ENCODE data around the gene STARD13. TPM values are rescaled to one million over a fixed set of nuclear protein-coding genes. Genes with fewer than 3 reads are reported as not detected.

STARD13 gene
- total RNA-seq, 1 experiment from 2014 or later, result 26.6 TPM

DNA sequence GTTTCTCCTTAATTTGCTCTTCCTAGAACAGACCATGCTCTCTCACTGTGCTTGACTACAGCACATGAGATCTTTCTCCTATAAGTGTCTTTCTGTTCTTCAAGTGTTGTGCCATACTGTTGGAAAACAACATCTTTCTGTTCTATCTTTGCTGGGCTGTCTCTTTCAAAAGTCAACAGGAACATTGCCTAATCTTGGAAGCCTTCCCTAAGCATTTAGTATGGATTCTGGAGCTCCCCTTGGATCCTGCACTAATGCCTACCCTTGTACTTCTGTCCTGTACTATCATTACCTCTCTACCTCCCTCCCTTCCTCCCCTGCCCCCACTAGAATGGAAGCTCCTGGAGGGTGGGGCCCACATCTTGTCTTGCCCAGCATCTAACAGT lies 26.8 kb downstream of the STARD13 start:
- ATAC-seq (no peak), DNase-seq (no peak)
- no peak overlapping the region for H2AFZ ChIP-seq (ENCODE audit: low read length)
- H3K9me2 ChIP-seq (replicated peaks; ENCODE audit: low read length), result no peaks in the 10 kb centered on the region
- no TSS peak for BruUV-seq (replicated peaks)
- H3K27me3 ChIP-seq (ENCODE audit: low read length), result no peaks in the 10 kb centered on the region
- no peak overlapping the region for H3K4me2 ChIP-seq (ENCODE audit: low read length)
- POLR2A ChIA-PET (ENCODE audit: unreplicated experiment), result no interaction called here
- H3F3A ChIP-seq (ENCODE audit: low read length, unreplicated experiment), result no peaks in the 10 kb centered on the region
- intact Hi-C loops (cut with micrococcal nuclease), result no loop called here
- no peak overlapping the region for H3K4me3 ChIP-seq (ENCODE audit: low read length)
- H3K27ac ChIP-seq (ENCODE audit: low read length), result no peak overlapping the region
- no peaks in the 10 kb centered on the region for H3K36me3 ChIP-seq (ENCODE audit: low read depth, low read length)
- H3K79me2 ChIP-seq (ENCODE audit: low read length), result peaks cover 93% of the 10 kb centered on the region
- no peaks in the 10 kb centered on the region for H4K20me1 ChIP-seq (ENCODE audit: low read length)
- no peaks in the 10 kb centered on the region for H3K9me3 ChIP-seq (ENCODE audit: low read length)
- no peak for TF ChIP-seq CTCF (conservative IDR thresholded peaks at IDR 0.05; ENCODE audit: low read depth, low read length)
- no peak overlapping the region for H3K9ac ChIP-seq (ENCODE audit: low read length)
- H3K4me1 ChIP-seq (ENCODE audit: insufficient read depth, low read length), result peaks cover 28% of the 10 kb centered on the region
- CTCF ChIA-PET, result no interaction called here

- Histone ChIP-seq H3K79me2 (ENCODE audit: low read length) (peaks cover 93% of the 10 kb centered on the region), H4K20me1 (ENCODE audit: low read length) (no peaks in the 10 kb centered on the region), H3K4me1 (ENCODE audit: insufficient read depth, low read length) (peaks cover 21% of the 10 kb centered on the region), H3K27me3 (ENCODE audit: low read length) (no peaks in the 10 kb centered on the region), H3K9me3 (ENCODE audit: low read length) (no peaks in the 10 kb centered on the region), H3K9me2 (replicated peaks; ENCODE audit: low read length) (no peaks in the 10 kb centered on the region), H3K9ac (ENCODE audit: low read length) (no peak overlapping the region), H3K4me3 (ENCODE audit: low read length) (no peak overlapping the region), H3K36me3 (ENCODE audit: low read depth, low read length) (no peaks in the 10 kb centered on the region), H3K4me2 (ENCODE audit: low read length) (no peak overlapping the region), H3K27ac (ENCODE audit: low read length) (no peak overlapping the region), H2AFZ (ENCODE audit: low read length) (no peak overlapping the region), H3F3A (ENCODE audit: low read length, unreplicated experiment) (no peaks in the 10 kb centered on the region)
- no peak for TF ChIP-seq EZH2phosphoT487 (IDR thresholded peaks at IDR 0.05; ENCODE audit: borderline replicate concordance, low read length)
- TF ChIP-seq EZH2 (IDR thresholded peaks at IDR 0.05; ENCODE audit: low read length, unreplicated experiment), result no peak
- no peak for TF ChIP-seq CTCF (conservative IDR thresholded peaks at IDR 0.05; ENCODE audit: low read depth, low read length)
- POLR2A ChIA-PET (ENCODE audit: unreplicated experiment), result no interaction called here
- ATAC-seq (no peak), DNase-seq (no peak)
- intact Hi-C loops (cut with micrococcal nuclease), result no loop called here
- CTCF ChIA-PET, result no interaction called here
- no TSS peak for BruUV-seq (replicated peaks)
Observed at GRCh38 chr13:33257841-33258807, 27.4 kb downstream of the STARD13 start.

DNA sequence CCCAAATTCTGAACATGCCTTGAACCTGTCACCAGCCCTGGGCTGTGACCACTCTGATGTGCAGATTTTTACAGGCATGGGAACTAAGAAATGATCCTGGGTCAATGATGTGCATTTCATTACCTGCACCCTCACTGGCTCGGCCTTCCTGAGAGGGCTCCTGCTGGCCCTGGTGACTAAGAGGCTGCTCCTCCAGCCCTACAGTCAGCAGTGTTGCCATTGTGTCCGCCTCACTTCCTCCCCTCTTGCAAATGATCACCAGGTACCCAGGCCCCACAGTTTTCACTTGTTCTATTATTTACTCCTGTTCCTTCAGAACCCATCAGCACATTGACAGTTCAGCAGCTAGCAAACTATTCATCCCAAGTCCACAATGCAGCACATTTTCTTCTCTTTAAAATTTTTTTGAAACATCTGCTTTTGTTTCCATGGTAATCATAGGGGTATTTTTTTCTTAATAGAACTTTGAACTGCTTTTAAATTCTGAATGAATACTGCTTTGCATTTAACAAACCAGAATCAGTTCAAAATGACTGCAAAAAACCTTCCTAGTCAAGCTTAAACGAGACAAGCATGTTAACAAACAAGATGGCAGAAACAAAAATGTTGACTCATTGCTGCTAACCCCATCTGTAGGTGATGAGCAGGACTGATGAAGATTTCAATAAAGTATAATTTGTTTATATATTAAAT lies 29.3 kb downstream of the STARD13 start:
- POLR2A ChIA-PET (ENCODE audit: unreplicated experiment), result no interaction called here
- ATAC-seq (no peak), DNase-seq (no peak)
- TF ChIP-seq CTCF (conservative IDR thresholded peaks at IDR 0.05; ENCODE audit: low read depth, low read length), result no peak
- no peak for TF ChIP-seq EZH2 (IDR thresholded peaks at IDR 0.05; ENCODE audit: low read length, unreplicated experiment)
- no peak for TF ChIP-seq EZH2phosphoT487 (IDR thresholded peaks at IDR 0.05; ENCODE audit: borderline replicate concordance, low read length)
- Histone ChIP-seq H3K9me2 (replicated peaks; ENCODE audit: low read length) (no peaks in the 10 kb centered on the region), H3K9ac (ENCODE audit: low read length) (no peak overlapping the region), H3K4me1 (ENCODE audit: insufficient read depth, low read length) (peaks cover 17% of the 10 kb centered on the region), H4K20me1 (ENCODE audit: low read length) (no peaks in the 10 kb centered on the region), H2AFZ (ENCODE audit: low read length) (no peak overlapping the region), H3K27me3 (ENCODE audit: low read length) (no peaks in the 10 kb centered on the region), H3K79me2 (ENCODE audit: low read length) (peaks cover 93% of the 10 kb centered on the region), H3K4me2 (ENCODE audit: low read length) (no peak overlapping the region), H3K27ac (ENCODE audit: low read length) (no peak overlapping the region), H3K4me3 (ENCODE audit: low read length) (no peak overlapping the region), H3K9me3 (ENCODE audit: low read length) (no peaks in the 10 kb centered on the region), H3K36me3 (ENCODE audit: low read depth, low read length) (no peaks in the 10 kb centered on the region), H3F3A (ENCODE audit: low read length, unreplicated experiment) (peaks cover 7% of the 10 kb centered on the region)
- no TSS peak for BruUV-seq (replicated peaks)
- CTCF ChIA-PET, result no interaction called here
- intact Hi-C loops (cut with micrococcal nuclease), result no loop called here
